Umbilical cord (tissue), 2 donors: ENCODE data around the gene ARSI. TPM values are rescaled to one million over a fixed set of nuclear protein-coding genes. Genes with fewer than 3 reads are reported as not detected.

Source experiments
- DNase-seq: peaks from one replicate; pipeline ENCODE4 v3.0.0-alpha.2; 2015; ENCODE audit warnings: low spot score
- total RNA-seq: library from RNA; depleted of rRNA; stranded (reverse); fragments of >200 nt; gene quantifications from one replicate; pipeline ENCODE4 v1.2.3, GENCODE V29; 2014; ENCODE audit warnings: low replicate concordance; ENCODE audit not compliant: insufficient read depth

Gene ARSI
- total RNA-seq, 1 donor from 2014 or later: 15.9 TPM

GRCh38 chr5:150270541-150271295, 32.0 kb downstream of the ARSI start:
- DNase-seq: no peak

GRCh38 chr5:150266871-150267291, 35.8 kb downstream of the ARSI start:
- DNase-seq: no peak

GRCh38 chr5:150265870-150266383, 36.8 kb downstream of the ARSI start:
- no peak for DNase-seq

- no peak for DNase-seq
These were observed 37.8 kb downstream of the ARSI start for GRCh38 chr5:150264667-150265603.

GRCh38 chr5:150263801-150264621, 38.7 kb downstream of the ARSI start:
- DNase-seq: peak; percentile 73

GRCh38 chr5:150263375-150263775, 39.3 kb downstream of the ARSI start:
- DNase-seq: no peak

- DNase-seq: no peak
These were observed 40.2 kb downstream of the ARSI start for GRCh38 chr5:150262502-150262901.

GRCh38 chr5:150261231-150261630, 41.5 kb downstream of the ARSI start:
- no peak for DNase-seq

GRCh38 chr5:150258130-150258529, 44.6 kb downstream of the ARSI start:
- no peak for DNase-seq

- no peak for DNase-seq
These were observed 45.3 kb downstream of the ARSI start for GRCh38 chr5:150257424-150257823.

GRCh38 chr5:150256410-150257064, 46.2 kb downstream of the ARSI start:
- no peak for DNase-seq

- peak; percentile 85 for DNase-seq
These were observed 46.9 kb downstream of the ARSI start for GRCh38 chr5:150255659-150256409.

- no peak for DNase-seq
These were observed 47.9 kb downstream of the ARSI start for GRCh38 chr5:150254774-150255173.

- DNase-seq: no peak
These were observed 48.3 kb downstream of the ARSI start for GRCh38 chr5:150254363-150254762.

- DNase-seq: no peak
These were observed 49.1 kb downstream of the ARSI start for GRCh38 chr5:150253416-150254208.

- no peak for DNase-seq
These were observed 50.2 kb downstream of the ARSI start for GRCh38 chr5:150252489-150252888.

GRCh38 chr5:150251504-150251903, 51.2 kb downstream of the ARSI start:
- no peak for DNase-seq

- DNase-seq: no peak
These were observed 53.0 kb downstream of the ARSI start for GRCh38 chr5:150249744-150250143.

- DNase-seq: no peak
These were observed 53.8 kb downstream of the ARSI start for GRCh38 chr5:150248946-150249345.
